Anterior cingulate cortex (tissue), 58 donors: ENCODE data around the gene ZNF124.

Source experiments
- DNase-seq, 58 donors: peaks; one replicate each; lab custom pipeline; 2025; lab: John Stamatoyannopoulos, UW

ZNF124 gene

GRCh38 chr1:247114351-247115140, 57.3 kb downstream of the ZNF124 start:
- no peak for DNase-seq

- DNase-seq = no peak
Observed at GRCh38 chr1:247113733-247114271, 58.0 kb downstream of the ZNF124 start.

- peak in 1 of 58 donors; percentile 8 for DNase-seq
Observed at GRCh38 chr1:247113094-247113497, 58.7 kb downstream of the ZNF124 start.

GRCh38 chr1:247112479-247112781, 59.4 kb downstream of the ZNF124 start:
- DNase-seq = peak in 1 of 58 donors; percentile 13

GRCh38 chr1:247111700-247112478, 59.9 kb downstream of the ZNF124 start:
- peak in 26 of 58 donors; percentile 9 to 52 (median 30) for DNase-seq

- DNase-seq = no peak
Observed at GRCh38 chr1:247111259-247111699, 60.5 kb downstream of the ZNF124 start.

- DNase-seq = no peak
Observed at GRCh38 chr1:247110627-247111258, 61.1 kb downstream of the ZNF124 start.

GRCh38 chr1:247107694-247108093, 64.1 kb downstream of the ZNF124 start:
- no peak for DNase-seq

- no peak for DNase-seq
Observed at GRCh38 chr1:247105966-247106365, 65.9 kb downstream of the ZNF124 start.
